GM21515 (cell line): Measurements from ENCODE around the gene JUNB.
A peak's percentile ranks its signal among the peaks of the same experiment; 100 is the strongest.

ENCODE experiments used
- ATAC-seq: cut with Tn5 transposase; IDR thresholded peaks from one replicate; pipeline ENCODE4 v1.9.1; 2021; ENCODE audit not compliant: unreplicated experiment

JUNB gene

GRCh38 chr19:12791345-12792050 is at the start of gene JUNB:
Gene JUNB (plus strand): TSS chr19:12791486. CDS start chr19:12791772, 286 bp downstream.
- ATAC-seq, result peak; percentile 34

- ATAC-seq, result no peak
These were observed 46.0 kb upstream of the JUNB start for GRCh38 chr19:12745166-12745897.

GRCh38 chr19:12748489-12748888 is 42.8 kb upstream of the JUNB start:
- ATAC-seq, result no peak

- no peak for ATAC-seq
These were observed 41.3 kb upstream of the JUNB start for GRCh38 chr19:12749938-12750521.

- ATAC-seq, result no peak
These were observed 40.4 kb upstream of the JUNB start for GRCh38 chr19:12750851-12751250.

- ATAC-seq, result no peak
These were observed 39.7 kb upstream of the JUNB start, which contains the start of gene BEST2 for GRCh38 chr19:12751635-12752034. Gene BEST2 (plus strand): TSS chr19:12751791. CDS start chr19:12752593, 802 bp downstream.

GRCh38 chr19:12752056-12752781 is 39.1 kb upstream of the JUNB start:
- ATAC-seq, result no peak

GRCh38 chr19:12754465-12755196 is 36.7 kb upstream of the JUNB start:
- ATAC-seq, result no peak

GRCh38 chr19:12756150-12756883 is 35.0 kb upstream of the JUNB start:
- ATAC-seq, result no peak

GRCh38 chr19:12757544-12758274 is 33.6 kb upstream of the JUNB start:
- no peak for ATAC-seq

- no peak for ATAC-seq
These were observed 31.6 kb upstream of the JUNB start for GRCh38 chr19:12759686-12760085.

GRCh38 chr19:12763100-12763499 is 28.2 kb upstream of the JUNB start:
- no peak for ATAC-seq

- ATAC-seq, result no peak
These were observed 26.6 kb upstream of the JUNB start for GRCh38 chr19:12764698-12765097.

- no peak for ATAC-seq
These were observed 25.2 kb upstream of the JUNB start for GRCh38 chr19:12766051-12766521.

GRCh38 chr19:12767150-12767549 is 24.1 kb upstream of the JUNB start:
- no peak for ATAC-seq

- ATAC-seq, result no peak
These were observed 23.6 kb upstream of the JUNB start for GRCh38 chr19:12767666-12768065.

GRCh38 chr19:12769689-12770088 is 21.6 kb upstream of the JUNB start:
- ATAC-seq, result no peak

- ATAC-seq, result no peak
These were observed 20.4 kb upstream of the JUNB start for GRCh38 chr19:12770922-12771321.

GRCh38 chr19:12772323-12772722 is 19.0 kb upstream of the JUNB start:
- ATAC-seq, result no peak
